ENCODE measurements around the gene UBXN4.

Gene UBXN4

GRCh38 chr2:135785032-135785431 is 43.4 kb downstream of the UBXN4 start:
- Histone ChIP-seq H3K27me3 (ENCODE audit: insufficient read depth, low read depth, severe bottlenecking) (no peaks in the 10 kb centered on the region), H3K4me3 (ENCODE audit: low read depth, low read length) (no peak overlapping the region), H3K36me3 (peaks cover 67% of the 10 kb centered on the region), H3K9me3 (ENCODE audit: severe bottlenecking) (no peaks in the 10 kb centered on the region), H3K27ac (no peak overlapping the region)
- no peak for DNase-seq
- no peak for TF ChIP-seq CTCF (IDR thresholded peaks at IDR 0.05; ENCODE audit: low read depth, low read length)

GRCh38 chr2:135786823-135787222 is 45.2 kb downstream of the UBXN4 start:
- H3K27me3 ChIP-seq (ENCODE audit: insufficient read depth, low read depth, severe bottlenecking), result no peaks in the 10 kb centered on the region
- H3K27ac ChIP-seq, result no peak overlapping the region
- DNase-seq, result no peak
- no peaks in the 10 kb centered on the region for H3K9me3 ChIP-seq (ENCODE audit: severe bottlenecking)
- no peak for TF ChIP-seq CTCF (IDR thresholded peaks at IDR 0.05; ENCODE audit: low read depth, low read length)
- H3K36me3 ChIP-seq, result peaks cover 52% of the 10 kb centered on the region
- H3K4me3 ChIP-seq (ENCODE audit: low read depth, low read length), result no peak overlapping the region

GRCh38 chr2:135790423-135790822 is 48.8 kb downstream of the UBXN4 start:
- TF ChIP-seq CTCF (IDR thresholded peaks at IDR 0.05; ENCODE audit: low read depth, low read length), result no peak
- Histone ChIP-seq H3K4me3 (ENCODE audit: low read depth, low read length) (no peak overlapping the region), H3K9me3 (ENCODE audit: severe bottlenecking) (peaks cover 5% of the 10 kb centered on the region), H3K27me3 (ENCODE audit: insufficient read depth, low read depth, severe bottlenecking) (no peaks in the 10 kb centered on the region), H3K36me3 (peaks cover 16% of the 10 kb centered on the region), H3K27ac (no peak overlapping the region)
- DNase-seq, result no peak

GRCh38 chr2:135791418-135792190 is 49.9 kb downstream of the UBXN4 start:
- Histone ChIP-seq H3K9me3 (ENCODE audit: severe bottlenecking) (peaks cover 5% of the 10 kb centered on the region), H3K27ac (no peak overlapping the region), H3K4me3 (ENCODE audit: low read depth, low read length) (no peak overlapping the region), H3K27me3 (ENCODE audit: insufficient read depth, low read depth, severe bottlenecking) (no peaks in the 10 kb centered on the region), H3K36me3 (peaks cover 9% of the 10 kb centered on the region; the same call in 1 of the 2 replicates)
- no peak for DNase-seq
- no peak for TF ChIP-seq CTCF (IDR thresholded peaks at IDR 0.05; ENCODE audit: low read depth, low read length)

GRCh38 chr2:135792401-135793150 is 50.9 kb downstream of the UBXN4 start:
- H3K9me3 ChIP-seq (ENCODE audit: severe bottlenecking), result peaks cover 5% of the 10 kb centered on the region
- no peak overlapping the region for H3K4me3 ChIP-seq (ENCODE audit: low read depth, low read length)
- H3K27me3 ChIP-seq (ENCODE audit: insufficient read depth, low read depth, severe bottlenecking), result no peaks in the 10 kb centered on the region
- no peak overlapping the region for H3K27ac ChIP-seq
- TF ChIP-seq CTCF (IDR thresholded peaks at IDR 0.05; ENCODE audit: low read depth, low read length), result no peak
- DNase-seq, result no peak
- H3K36me3 ChIP-seq, result peaks cover 4% of the 10 kb centered on the region; the same call in 1 of the 2 replicates
